Calu3 (cell line): ENCODE measurements around the gene TRMT10C. TPM values are rescaled to one million over a fixed set of nuclear protein-coding genes. Genes with fewer than 3 reads are reported as not detected.

Experiments used
- Bru-seq: library from RNA; stranded (reverse); fragments of 400-500 nt; gene quantifications from one replicate; lab custom pipeline; 2021; lab: Mats Ljungman, UMichigan
- BruChase-seq, 2 experiments: library from RNA; stranded (reverse); fragments of 400-500 nt; gene quantifications; one replicate each; lab custom pipeline; 2021; lab: Mats Ljungman, UMichigan
- BruUV-seq: library from RNA; stranded (reverse); fragments of 400-500 nt; replicated peaks from 2 replicates; lab custom pipeline; 2021; lab: Mats Ljungman, UMichigan
- CTCF ChIA-PET: fragments of 300-600 bp; sonication (Branson Sonifier 250); formaldehyde crosslinking; loops from one replicate; lab custom pipeline; 2022; ENCODE audit warnings: antibody characterized with exemption; lab: Charles Lee
- DNase-seq: peaks from one replicate; pipeline ENCODE4 v3.0.0; 2022
- H3K27ac Mint-ChIP-seq: one replicate; pipeline ENCODE4 v1.8.0; 2022; ENCODE audit warnings: mixed read lengths; ENCODE audit not compliant: unreplicated experiment
- H3K27me3 Mint-ChIP-seq: one replicate; pipeline ENCODE4 v1.8.0; 2022; ENCODE audit warnings: mixed read lengths; ENCODE audit not compliant: unreplicated experiment
- H3K36me3 Mint-ChIP-seq: one replicate; pipeline ENCODE4 v1.8.0; 2022; ENCODE audit warnings: mild to moderate bottlenecking, moderate library complexity, mixed read lengths; ENCODE audit not compliant: insufficient read depth, unreplicated experiment
- H3K4me1 Mint-ChIP-seq: one replicate; pipeline ENCODE4 v1.8.0; 2022; ENCODE audit warnings: mild to moderate bottlenecking, low read depth, mixed read lengths; ENCODE audit not compliant: unreplicated experiment
- H3K4me3 Mint-ChIP-seq: one replicate; pipeline ENCODE4 v1.8.0; 2022; ENCODE audit warnings: mild to moderate bottlenecking, low read depth, moderate library complexity, mixed read lengths; ENCODE audit not compliant: unreplicated experiment
- H3K9me3 Mint-ChIP-seq: one replicate; pipeline ENCODE4 v1.8.0; 2022; ENCODE audit warnings: low read depth, mixed read lengths; ENCODE audit not compliant: unreplicated experiment
- intact Hi-C: fragments of 100-400 bp; cut with micrococcal nuclease; formaldehyde crosslinking; loops from one replicate; pipeline ENCODE4 v1.10.0; 2022; ENCODE audit not compliant: unreplicated experiment
- long read RNA-seq: library from polyadenylated mRNA; stranded (forward); transcript quantifications from one replicate; pipeline ENCODE4 v2.0.0, GENCODE V29; 2022
- total RNA-seq: library from RNA; stranded (reverse); gene quantifications from 2 replicates; pipeline ENCODE4 v1.2.3, GENCODE V29; 2022
- TF ChIP-seq, protein P1 (sequence below): fragments of 200-600 bp; IDR thresholded peaks from one replicate; pipeline ENCODE4 v1.8.0; 2022; ENCODE audit warnings: antibody characterized with exemption; ENCODE audit not compliant: unreplicated experiment

TRMT10C gene
- total RNA-seq = 29.7 and 30.7 TPM in 2 replicates
- percentile 90 among the genes with signal in this experiment for Bru-seq, nascent RNA
- percentile 72 among the genes with signal in this experiment for BruChase-seq, experiment 1, labeled RNA remaining after a 6-hour chase
- percentile 97 among the genes with signal in this experiment for BruChase-seq, experiment 2, labeled RNA remaining after a 2-hour chase
- long read RNA-seq, transcript TRMT10C-201 (2 exons, 1,819 nt) = major isoform, 99 of 101 reads
- long read RNA-seq, partial matches to known transcripts = 0 of 101 reads
- long read RNA-seq, other reads (novel, unspliced or antisense) = 2 of 101 reads

DNA sequence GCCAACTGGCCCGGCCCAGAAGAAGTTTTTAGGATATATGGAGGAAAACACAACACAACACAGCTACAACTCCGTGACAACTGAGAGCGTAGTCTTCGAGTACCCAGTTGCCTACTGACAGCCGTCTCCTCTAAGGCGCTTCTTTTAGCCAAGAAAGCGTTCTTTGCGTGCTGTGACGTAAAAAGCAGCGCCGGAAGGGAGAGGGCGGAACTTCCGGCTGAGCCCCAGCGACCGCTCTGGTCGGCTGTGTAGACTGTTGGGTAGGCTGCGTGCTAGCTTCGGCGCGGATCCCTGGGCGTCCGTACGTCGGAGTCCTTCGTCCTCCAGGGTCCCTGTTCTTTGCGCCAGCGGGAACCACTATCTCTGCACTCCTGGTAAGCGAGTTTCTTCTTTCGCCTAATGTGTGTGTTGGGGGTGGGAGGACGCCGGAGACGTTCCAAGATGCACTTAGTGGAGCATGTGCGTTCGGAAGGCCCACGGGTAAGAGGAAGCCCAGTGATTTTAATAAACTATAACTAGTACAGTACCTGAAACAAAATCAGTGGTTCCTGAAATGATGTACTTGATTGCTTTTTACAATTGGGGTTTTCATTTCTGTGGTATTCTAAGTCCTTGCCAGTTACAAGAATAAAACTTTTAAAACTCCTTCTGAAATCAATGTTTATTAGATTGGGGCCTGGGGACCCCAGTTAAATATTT lies at the start of gene TRMT10C:
TRMT10C (plus strand) TSS at position 239 of the 699 bp plus-strand sequence. CDS start 2,914 bp downstream, outside the sequence.
- Mint-ChIP-seq H3K4me1 (peaks cover 20% of the 10 kb centered on the region), H3K27me3 (no peaks in the 10 kb centered on the region), H3K9me3 (no peaks in the 10 kb centered on the region), H3K36me3 (peaks cover 46% of the 10 kb centered on the region), H3K4me3 (peak within 1 kb of the TSS; percentile 74), H3K27ac (peak within 1 kb of the TSS; percentile 71)
- intact Hi-C loops = no loop called here
- TSS peak; percentile 72 for BruUV-seq
- DNase-seq = peak; percentile 88
- CTCF ChIA-PET = no interaction called here
- TF ChIP-seq, protein P1, sequence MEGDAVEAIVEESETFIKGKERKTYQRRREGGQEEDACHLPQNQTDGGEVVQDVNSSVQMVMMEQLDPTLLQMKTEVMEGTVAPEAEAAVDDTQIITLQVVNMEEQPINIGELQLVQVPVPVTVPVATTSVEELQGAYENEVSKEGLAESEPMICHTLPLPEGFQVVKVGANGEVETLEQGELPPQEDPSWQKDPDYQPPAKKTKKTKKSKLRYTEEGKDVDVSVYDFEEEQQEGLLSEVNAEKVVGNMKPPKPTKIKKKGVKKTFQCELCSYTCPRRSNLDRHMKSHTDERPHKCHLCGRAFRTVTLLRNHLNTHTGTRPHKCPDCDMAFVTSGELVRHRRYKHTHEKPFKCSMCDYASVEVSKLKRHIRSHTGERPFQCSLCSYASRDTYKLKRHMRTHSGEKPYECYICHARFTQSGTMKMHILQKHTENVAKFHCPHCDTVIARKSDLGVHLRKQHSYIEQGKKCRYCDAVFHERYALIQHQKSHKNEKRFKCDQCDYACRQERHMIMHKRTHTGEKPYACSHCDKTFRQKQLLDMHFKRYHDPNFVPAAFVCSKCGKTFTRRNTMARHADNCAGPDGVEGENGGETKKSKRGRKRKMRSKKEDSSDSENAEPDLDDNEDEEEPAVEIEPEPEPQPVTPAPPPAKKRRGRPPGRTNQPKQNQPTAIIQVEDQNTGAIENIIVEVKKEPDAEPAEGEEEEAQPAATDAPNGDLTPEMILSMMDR = no peak

DNA sequence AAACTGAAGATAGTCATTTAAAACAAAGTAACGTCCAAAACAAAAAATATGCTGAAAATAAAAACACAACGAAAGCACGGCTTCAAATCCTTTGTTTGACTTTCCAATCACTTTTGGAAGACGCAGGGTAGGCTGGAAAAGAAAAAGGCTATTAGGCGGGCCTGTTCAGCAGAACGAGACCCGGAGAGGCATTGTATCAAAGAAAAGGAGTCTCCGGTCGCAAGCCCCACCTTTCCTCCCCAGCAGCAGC lies 49.3 kb upstream of the TRMT10C start:
- H3K36me3 Mint-ChIP-seq = peaks cover 20% of the 10 kb centered on the region
- CTCF ChIA-PET = interaction anchor here (0.6 kb wide), 2 partner anchors 33 to 123 kb away, joined by 3 to 5 read pairs; no protein-coding TSS in a partner anchor
- TSS peak; percentile 63 for BruUV-seq
- peak overlapping the region; percentile 99 for H3K27ac Mint-ChIP-seq
- peaks cover 8% of the 10 kb centered on the region for H3K4me1 Mint-ChIP-seq
- DNase-seq = no peak
- intact Hi-C loops = loop anchor here (5.0 kb wide), 1 partner anchor 60 kb away; the partner anchor contains the start of gene PCNP
- TF ChIP-seq, protein P1 = no peak
- no peaks in the 10 kb centered on the region for H3K27me3 Mint-ChIP-seq
- H3K4me3 Mint-ChIP-seq = peak overlapping the region; percentile 99
- H3K9me3 Mint-ChIP-seq = no peaks in the 10 kb centered on the region

DNA sequence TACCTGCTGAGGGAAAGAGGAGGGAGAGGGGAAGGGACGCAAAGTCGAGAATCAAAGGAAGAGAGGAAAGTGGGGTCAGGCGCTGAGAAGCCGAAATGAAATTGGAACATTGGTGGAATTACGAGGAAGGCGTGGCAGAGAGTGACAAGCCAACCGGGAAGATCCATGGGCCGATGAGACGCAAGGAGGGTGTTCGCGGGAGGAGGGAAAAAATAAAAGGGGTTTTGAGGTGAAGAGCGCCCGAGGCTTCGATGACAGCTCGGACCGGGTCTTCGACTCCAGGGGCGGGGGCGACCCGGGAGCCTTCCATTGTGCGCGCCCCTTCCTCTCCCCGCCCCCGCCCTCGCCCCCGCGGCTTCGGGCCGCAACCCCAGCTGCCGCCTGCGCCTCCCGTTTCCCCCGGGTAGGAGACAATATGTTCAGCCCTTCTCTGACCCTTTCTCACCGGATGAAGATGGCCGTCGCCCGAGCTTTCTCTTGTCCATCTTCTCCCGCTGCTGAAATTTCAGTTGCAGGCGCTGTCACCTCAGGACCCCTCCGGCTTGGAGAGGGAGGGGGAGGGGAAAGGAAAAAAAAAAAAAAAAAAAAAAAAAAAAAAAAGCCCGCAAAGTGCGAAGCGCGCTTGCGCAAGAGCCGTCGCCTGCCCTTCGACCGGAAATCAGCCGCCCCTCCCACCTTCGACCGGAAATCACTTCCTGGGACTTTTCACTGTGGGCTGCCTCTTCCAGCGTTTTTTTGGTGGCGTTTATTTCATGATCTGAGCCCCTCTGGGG lies 48.8 kb upstream of the TRMT10C start, which contains the start of gene SENP7:
SENP7 (minus strand) TSS at position 567 of the 773 bp plus-strand sequence; CDS start at position 485, 82 bp downstream.
- H3K9me3 Mint-ChIP-seq = no peaks in the 10 kb centered on the region
- H3K36me3 Mint-ChIP-seq = peaks cover 20% of the 10 kb centered on the region
- no TSS peak for BruUV-seq
- peak within 1 kb of the TSS; percentile 99 for H3K4me3 Mint-ChIP-seq
- intact Hi-C loops = loop anchor here (5.0 kb wide), 1 partner anchor 59 kb away; the partner anchor contains the start of gene PCNP
- CTCF ChIA-PET = interaction anchor here (0.6 kb wide), 1 partner anchor 124 kb away, joined by 3 read pairs; no protein-coding TSS in a partner anchor
- H3K27ac Mint-ChIP-seq = peak within 1 kb of the TSS; percentile 99
- H3K27me3 Mint-ChIP-seq = no peaks in the 10 kb centered on the region
- H3K4me1 Mint-ChIP-seq = peaks cover 8% of the 10 kb centered on the region
- DNase-seq = peak; percentile 80
- TF ChIP-seq, protein P1 = no peak

DNA sequence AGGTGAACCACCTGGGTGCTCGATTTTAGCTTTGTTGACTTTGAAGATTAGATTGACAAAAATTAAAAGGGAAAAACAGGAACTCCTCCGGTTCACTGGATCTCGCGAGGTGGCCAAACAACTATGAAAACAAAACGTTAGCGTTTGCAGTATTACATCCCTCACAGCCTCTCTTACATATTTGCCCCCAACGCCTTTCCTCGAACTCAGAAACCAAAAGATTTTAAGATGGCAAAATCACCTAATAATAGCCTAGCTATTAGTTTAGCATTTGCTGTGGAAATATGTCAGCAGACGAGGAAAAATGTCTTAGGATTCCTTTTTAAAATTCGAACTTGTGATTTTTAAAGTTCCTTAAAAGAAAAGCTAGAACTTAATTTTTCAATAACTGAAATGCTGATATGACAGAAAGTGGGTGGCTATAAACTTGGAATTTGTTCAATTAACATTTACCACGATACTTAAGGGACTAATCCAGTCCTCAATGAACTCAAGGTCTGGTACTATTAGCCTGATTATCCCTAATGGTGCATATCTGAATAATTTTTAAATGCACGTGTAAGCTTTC lies 48.2 kb upstream of the TRMT10C start:
- no peak for DNase-seq
- peak overlapping the region; percentile 99 for H3K4me3 Mint-ChIP-seq

More for the DNA sequence above, 48.2 kb upstream of the TRMT10C start:
- H3K27ac Mint-ChIP-seq = peak overlapping the region; percentile 99
- H3K4me1 Mint-ChIP-seq = peaks cover 15% of the 10 kb centered on the region
- CTCF ChIA-PET = no interaction called here
- BruUV-seq = TSS peak; percentile 96
- TF ChIP-seq, protein P1 = no peak
- intact Hi-C loops = loop anchor here (5.0 kb wide), 1 partner anchor 59 kb away; the partner anchor contains the start of gene PCNP
- no peaks in the 10 kb centered on the region for H3K9me3 Mint-ChIP-seq
- peaks cover 20% of the 10 kb centered on the region for H3K36me3 Mint-ChIP-seq
- H3K27me3 Mint-ChIP-seq = no peaks in the 10 kb centered on the region
